ENCODE results near the gene FAIM2. TPM values are rescaled to one million over a fixed set of nuclear protein-coding genes. Genes with fewer than 3 reads are reported as not detected.

Gene FAIM2
- total RNA-seq, 2 donors from 2014 or later, result 1.0 to 4.9 TPM

GRCh38 chr12:49916129-49916919, 12.6 kb upstream of the FAIM2 start:
- no peaks in the 10 kb centered on the region for H3K36me3 ChIP-seq (replicated peaks in 1 of 2; ENCODE audit: insufficient read depth in 1 of 2, low read depth in 2 of 2)
- WGBS, 2 donors, result 67 to 77% methylated on average over 8 of the region's 8 CpGs
- H3K27me3 ChIP-seq, result no peaks in the 10 kb centered on the region
- H3K4me3 ChIP-seq, result no peak overlapping the region
- intact Hi-C loops (cut with DNase I), result no loop called here
- peak in 1 of 4 donors; percentile 2 for DNase-seq
- no peaks in the 10 kb centered on the region for H3K9me3 ChIP-seq
- ATAC-seq, result no peak
- TF ChIP-seq POLR2A (IDR thresholded peaks at IDR 0.05) (no peak), CTCF (IDR thresholded peaks at IDR 0.05) (no peak)
- no peaks in the 10 kb centered on the region for H3K4me1 ChIP-seq
- H3K27ac ChIP-seq, result no peak overlapping the region

- WGBS, 2 donors, result 73 to 79% methylated on average over 10 to 16 of the region's 16 CpGs
- no peak for TF ChIP-seq CTCF (IDR thresholded peaks at IDR 0.05)
- TF ChIP-seq POLR2A (IDR thresholded peaks at IDR 0.05), result no peak
- intact Hi-C loops (cut with DNase I), result no loop called here
- ATAC-seq (no peak), DNase-seq (peak in 1 of 4 donors; percentile 5)
- no peak overlapping the region for H3K4me3 ChIP-seq
- no peaks in the 10 kb centered on the region for H3K9me3 ChIP-seq
- H3K27ac ChIP-seq, result no peak overlapping the region
- no peaks in the 10 kb centered on the region for H3K4me1 ChIP-seq
- H3K36me3 ChIP-seq (replicated peaks in 1 of 2; ENCODE audit: insufficient read depth in 1 of 2, low read depth in 2 of 2), result no peaks in the 10 kb centered on the region
- no peaks in the 10 kb centered on the region for H3K27me3 ChIP-seq
Measured at GRCh38 chr12:49912345-49913255, 8.9 kb upstream of the FAIM2 start.

- ATAC-seq, result no peak
- TF ChIP-seq CTCF (IDR thresholded peaks at IDR 0.05), result no peak
- TF ChIP-seq POLR2A (IDR thresholded peaks at IDR 0.05), result no peak
- no peaks in the 10 kb centered on the region for H3K4me1 ChIP-seq
- DNase-seq, result no peak
- H3K36me3 ChIP-seq (replicated peaks in 1 of 2; ENCODE audit: insufficient read depth in 1 of 2, low read depth in 2 of 2), result no peaks in the 10 kb centered on the region
- H3K4me3 ChIP-seq, result no peak overlapping the region
- no peaks in the 10 kb centered on the region for H3K27me3 ChIP-seq
- no peaks in the 10 kb centered on the region for H3K9me3 ChIP-seq
- no peak overlapping the region for H3K27ac ChIP-seq
- intact Hi-C loops (cut with DNase I), result no loop called here
- WGBS, 2 donors, result 60 to 78% methylated on average over 2 of the region's 2 CpGs
Measured at GRCh38 chr12:49911213-49911605, 7.5 kb upstream of the FAIM2 start.

- H3K4me3 ChIP-seq, result no peak overlapping the region
- H3K27me3 ChIP-seq, result no peaks in the 10 kb centered on the region
- H3K4me1 ChIP-seq, result no peaks in the 10 kb centered on the region
- intact Hi-C loops (cut with DNase I), result no loop called here
- no peak overlapping the region for H3K27ac ChIP-seq
- ATAC-seq (no peak), DNase-seq (peak in 1 of 4 donors; percentile 4)
- 90 to 91% methylated on average over 14 to 15 of the region's 15 CpGs for WGBS, 2 donors
- TF ChIP-seq POLR2A (IDR thresholded peaks at IDR 0.05) (no peak), CTCF (IDR thresholded peaks at IDR 0.05) (no peak)
- no peaks in the 10 kb centered on the region for H3K36me3 ChIP-seq (replicated peaks in 1 of 2; ENCODE audit: insufficient read depth in 1 of 2, low read depth in 2 of 2)
- H3K9me3 ChIP-seq, result no peaks in the 10 kb centered on the region
Measured at GRCh38 chr12:49910331-49911212, 6.9 kb upstream of the FAIM2 start.
